H9 (cell line): ENCODE data around the gene ATRNL1. TPM values are rescaled to one million over a fixed set of nuclear protein-coding genes. Genes with fewer than 3 reads are reported as not detected.

Experiments
- DNase-seq: peaks from one replicate; pipeline ENCODE4 v3.0.0-alpha.2; 2017
- H2AFZ ChIP-seq: one replicate; pipeline ENCODE4 v1.6.1; 2013; ENCODE audit warnings: mild to moderate bottlenecking, low read length, control low read depth, moderate library complexity
- H2AK5ac ChIP-seq: 2 replicates; pipeline ENCODE4 v1.6.1; 2013; ENCODE audit warnings: low read length, control low read depth, mixed read lengths; ENCODE audit not compliant: insufficient read length
- H2BK120ac ChIP-seq: one replicate; pipeline ENCODE4 v1.6.1; 2013; ENCODE audit warnings: low read depth, mild to moderate bottlenecking, low read length, control low read depth, inconsistent platforms; ENCODE audit not compliant: poor library complexity, severe bottlenecking
- H2BK12ac ChIP-seq: 2 replicates; pipeline ENCODE4 v1.6.1; 2013; ENCODE audit warnings: low read length, control low read depth, mixed read lengths, low read depth; ENCODE audit not compliant: insufficient read length
- H2BK15ac ChIP-seq: 2 replicates; pipeline ENCODE4 v1.6.1; 2013; ENCODE audit warnings: low read depth, low read length, control low read depth
- H2BK20ac ChIP-seq: one replicate; pipeline ENCODE4 v1.6.1; 2013; ENCODE audit warnings: low read depth, mild to moderate bottlenecking, low read length, control low read depth, inconsistent platforms; ENCODE audit not compliant: poor library complexity, severe bottlenecking
- H2BK5ac ChIP-seq: 2 replicates; pipeline ENCODE4 v1.6.1; 2013; ENCODE audit warnings: low read length, control low read depth, mixed read lengths; ENCODE audit not compliant: insufficient read length
- H3K14ac ChIP-seq: 2 replicates; pipeline ENCODE4 v1.6.1; 2013; ENCODE audit warnings: low read length, control low read depth; ENCODE audit not compliant: insufficient read depth
- H3K18ac ChIP-seq: 2 replicates; pipeline ENCODE4 v1.6.1; 2013; ENCODE audit warnings: low read depth, mild to moderate bottlenecking, mixed read lengths, low read length, control low read depth; ENCODE audit not compliant: insufficient read length
- H3K23ac ChIP-seq: 2 replicates; pipeline ENCODE4 v1.6.1; 2013; ENCODE audit warnings: low read length, control low read depth, mixed read lengths, low read depth; ENCODE audit not compliant: insufficient read length
- H3K23me2 ChIP-seq: 2 replicates; pipeline ENCODE4 v1.6.1; 2013; ENCODE audit warnings: low read depth, mild to moderate bottlenecking, mixed read lengths, low read length, control low read depth; ENCODE audit not compliant: insufficient read length, poor library complexity, severe bottlenecking
- H3K27ac ChIP-seq: 2 replicates; pipeline ENCODE4 v1.5.1; 2013; ENCODE audit warnings: low read length, control low read depth, mixed read lengths, low read depth; ENCODE audit not compliant: insufficient read length
- H3K27me3 ChIP-seq: 2 replicates; pipeline ENCODE4 v1.6.1; 2013; ENCODE audit warnings: low read length, control low read depth, inconsistent platforms; ENCODE audit not compliant: insufficient read depth
- H3K4ac ChIP-seq: 2 replicates; pipeline ENCODE4 v1.6.1; 2013; ENCODE audit warnings: low read depth, mild to moderate bottlenecking, control low read depth, inconsistent platforms, low read length, moderate library complexity
- H3K4me1 ChIP-seq: 2 replicates; pipeline ENCODE4 v1.6.1; 2013; ENCODE audit warnings: low read length, control low read depth, inconsistent platforms; ENCODE audit not compliant: insufficient read depth
- H3K4me2 ChIP-seq: 2 replicates; pipeline ENCODE4 v1.6.1; 2013; ENCODE audit warnings: low read length, control low read depth, mixed read lengths; ENCODE audit not compliant: insufficient read length, insufficient read depth
- H3K56ac ChIP-seq: 2 replicates; pipeline ENCODE4 v1.6.1; 2013; ENCODE audit warnings: low read depth, mild to moderate bottlenecking, mixed read lengths, low read length, control low read depth; ENCODE audit not compliant: insufficient read length
- H3K79me1 ChIP-seq: 2 replicates; pipeline ENCODE4 v1.6.1; 2013; ENCODE audit warnings: low read depth, mild to moderate bottlenecking, moderate library complexity, low read length, control low read depth, inconsistent platforms; ENCODE audit not compliant: insufficient read depth, poor library complexity, severe bottlenecking
- H3K79me2 ChIP-seq: 2 replicates; pipeline ENCODE4 v1.6.1; 2013; ENCODE audit warnings: low read length, control low read depth, inconsistent platforms; ENCODE audit not compliant: insufficient read depth
- H3K9ac ChIP-seq: 2 replicates; pipeline ENCODE4 v1.6.1; 2013; ENCODE audit warnings: low read length, control low read depth, mixed read lengths; ENCODE audit not compliant: insufficient read length; ENCODE audit errors: extremely low read depth
- H3K9me3 ChIP-seq: one replicate; pipeline ENCODE4 v1.6.1; 2013; ENCODE audit warnings: low read depth, low read length, inconsistent platforms; ENCODE audit not compliant: control insufficient read depth
- H3T11ph ChIP-seq: one replicate; pipeline ENCODE4 v1.6.1; 2013; ENCODE audit warnings: mild to moderate bottlenecking, low read length, control low read depth, inconsistent platforms
- H4K20me1 ChIP-seq: one replicate; pipeline ENCODE4 v1.6.1; 2013; ENCODE audit not compliant: control insufficient read depth, insufficient read length, insufficient read depth
- H4K5ac ChIP-seq: 2 replicates; pipeline ENCODE4 v1.6.1; 2013; ENCODE audit warnings: low read depth, mild to moderate bottlenecking, mixed read lengths, low read length, control low read depth; ENCODE audit not compliant: insufficient read length
- H4K8ac ChIP-seq: replicated peaks from 2 replicates; pipeline ENCODE4 v1.6.1; 2013; ENCODE audit warnings: low read length, control low read depth, mixed read lengths, low read depth; ENCODE audit not compliant: insufficient read length
- H4K91ac ChIP-seq: 2 replicates; pipeline ENCODE4 v1.6.1; 2013; ENCODE audit warnings: low read depth, mild to moderate bottlenecking, moderate library complexity, mixed read lengths, low read length, control low read depth; ENCODE audit not compliant: insufficient read length
- H3K27ac Mint-ChIP-seq, 3 experiments: 2 replicates in 2 of 3; 3 replicates in 1 of 3; pipeline ENCODE4 v1.8.0; 2020 to 2021; ENCODE audit warnings: mixed read lengths in 3 of 3, mild to moderate bottlenecking in 1 of 3, moderate library complexity in 1 of 3
- H3K27me3 Mint-ChIP-seq: 2 replicates; pipeline ENCODE4 v1.8.0; 2021; ENCODE audit warnings: low read depth, mild to moderate bottlenecking, moderate library complexity, mixed read lengths
- H3K36me3 Mint-ChIP-seq, 3 experiments: 2 replicates in 2 of 3; 3 replicates in 1 of 3; pipeline ENCODE4 v1.8.0; 2020 to 2021; ENCODE audit warnings: low read depth in 3 of 3, mixed read lengths in 3 of 3; ENCODE audit not compliant: insufficient read depth in 1 of 3
- H3K4me1 Mint-ChIP-seq, 2 experiments: 2 replicates each; pipeline ENCODE4 v1.8.0; 2020; ENCODE audit warnings: mixed read lengths in 2 of 2
- H3K4me3 Mint-ChIP-seq, 2 experiments: 2 replicates in 1 of 2; 3 replicates in 1 of 2; pipeline ENCODE4 v1.8.0; 2020 to 2021; ENCODE audit warnings: mild to moderate bottlenecking in 2 of 2, mixed read lengths in 2 of 2, moderate library complexity in 1 of 2
- H3K9me3 Mint-ChIP-seq, 2 experiments: 2 replicates in 1 of 2; 3 replicates in 1 of 2; pipeline ENCODE4 v1.8.0; 2020; ENCODE audit warnings: mild to moderate bottlenecking in 2 of 2, mixed read lengths in 2 of 2, moderate library complexity in 1 of 2
- CTCF ChIP-seq: fragments of 200-600 bp; sonication (generic); conservative IDR thresholded peaks from 3 replicates; pipeline ENCODE4 v1.8.0; 2021; ENCODE audit warnings: antibody characterized with exemption, mild to moderate bottlenecking
- WGBS: extraction: QIAGEN DNeasy Blood & Tissue Kit; methylation state at CpG from one replicate; pipeline ENCODE4 v1.1.7; 2013; ENCODE audit warnings: missing lambda C conversion rate, low lambda C conversion rate, mixed read lengths; ENCODE audit not compliant: insufficient read length; ENCODE audit errors: extremely low coverage; 5-methylcytosine and 5-hydroxymethylcytosine counted together
- total RNA-seq: library from RNA; stranded (reverse); gene quantifications from 2 replicates; pipeline ENCODE4 v1.2.1, GENCODE V29; 2021

The ATRNL1 gene
- total RNA-seq, 1 experiment from 2014 or later = 9.2 TPM

- no peaks in the 10 kb centered on the region for H3K9me3 ChIP-seq
- H3K27me3 Mint-ChIP-seq = peaks cover 5% of the 10 kb centered on the region
- no peak overlapping the region for H3K23ac ChIP-seq
- no peaks in the 10 kb centered on the region for H3K27me3 ChIP-seq
- H4K8ac ChIP-seq = no peak overlapping the region
- no peak overlapping the region for H2AFZ ChIP-seq
- no peak overlapping the region for H3K27ac ChIP-seq
- peaks cover 2% of the 10 kb centered on the region; the same call in 1 of the 2 replicates for H3K4me1 ChIP-seq
- no peak overlapping the region for H3K4me2 ChIP-seq
- no peak overlapping the region for H2AK5ac ChIP-seq
- peaks cover 25 to 32% of the 10 kb centered on the region in 2 experiments for H3K4me1 Mint-ChIP-seq
- no peak overlapping the region for H2BK5ac ChIP-seq
- H4K91ac ChIP-seq = no peak overlapping the region
- no peak overlapping the region for H3T11ph ChIP-seq
- H4K20me1 ChIP-seq = no peaks in the 10 kb centered on the region
- no peaks in the 10 kb centered on the region for H3K36me3 Mint-ChIP-seq
- no peak overlapping the region for H2BK120ac ChIP-seq
- no peak for TF ChIP-seq CTCF
- H3K18ac ChIP-seq = no peak overlapping the region
- H3K79me1 ChIP-seq = no peaks in the 10 kb centered on the region
- no peak overlapping the region for H2BK15ac ChIP-seq
- no peak overlapping the region for H3K4me3 Mint-ChIP-seq
- no peak overlapping the region for H2BK12ac ChIP-seq
- DNase-seq = no peak
- H3K9me3 Mint-ChIP-seq = no peaks in the 10 kb centered on the region; a peak in 1 of 5 replicates
- no peak overlapping the region for H3K56ac ChIP-seq
- H3K4ac ChIP-seq = no peak overlapping the region
- no peak overlapping the region for H3K14ac ChIP-seq
- no peaks in the 10 kb centered on the region for H3K23me2 ChIP-seq
- H4K5ac ChIP-seq = no peak overlapping the region
- H2BK20ac ChIP-seq = no peak overlapping the region
- H3K79me2 ChIP-seq = no peaks in the 10 kb centered on the region
- WGBS = no CpG with 5 or more reads among the region's 2 CpGs
- no peak overlapping the region for H3K9ac ChIP-seq
- H3K27ac Mint-ChIP-seq = no peak overlapping the region
These were observed 887.3 kb downstream of the ATRNL1 start for GRCh38 chr10:115980470-115980869.
